Measurements from ENCODE around the gene SLC35D3.
"Not testable (repeated sequence)": the region's sequence is repeated elsewhere in the genome, so short reads cannot be mapped to it uniquely, and the experiment has no call there.

The SLC35D3 gene, protein sequence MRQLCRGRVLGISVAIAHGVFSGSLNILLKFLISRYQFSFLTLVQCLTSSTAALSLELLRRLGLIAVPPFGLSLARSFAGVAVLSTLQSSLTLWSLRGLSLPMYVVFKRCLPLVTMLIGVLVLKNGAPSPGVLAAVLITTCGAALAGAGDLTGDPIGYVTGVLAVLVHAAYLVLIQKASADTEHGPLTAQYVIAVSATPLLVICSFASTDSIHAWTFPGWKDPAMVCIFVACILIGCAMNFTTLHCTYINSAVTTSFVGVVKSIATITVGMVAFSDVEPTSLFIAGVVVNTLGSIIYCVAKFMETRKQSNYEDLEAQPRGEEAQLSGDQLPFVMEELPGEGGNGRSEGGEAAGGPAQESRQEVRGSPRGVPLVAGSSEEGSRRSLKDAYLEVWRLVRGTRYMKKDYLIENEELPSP

DNA sequence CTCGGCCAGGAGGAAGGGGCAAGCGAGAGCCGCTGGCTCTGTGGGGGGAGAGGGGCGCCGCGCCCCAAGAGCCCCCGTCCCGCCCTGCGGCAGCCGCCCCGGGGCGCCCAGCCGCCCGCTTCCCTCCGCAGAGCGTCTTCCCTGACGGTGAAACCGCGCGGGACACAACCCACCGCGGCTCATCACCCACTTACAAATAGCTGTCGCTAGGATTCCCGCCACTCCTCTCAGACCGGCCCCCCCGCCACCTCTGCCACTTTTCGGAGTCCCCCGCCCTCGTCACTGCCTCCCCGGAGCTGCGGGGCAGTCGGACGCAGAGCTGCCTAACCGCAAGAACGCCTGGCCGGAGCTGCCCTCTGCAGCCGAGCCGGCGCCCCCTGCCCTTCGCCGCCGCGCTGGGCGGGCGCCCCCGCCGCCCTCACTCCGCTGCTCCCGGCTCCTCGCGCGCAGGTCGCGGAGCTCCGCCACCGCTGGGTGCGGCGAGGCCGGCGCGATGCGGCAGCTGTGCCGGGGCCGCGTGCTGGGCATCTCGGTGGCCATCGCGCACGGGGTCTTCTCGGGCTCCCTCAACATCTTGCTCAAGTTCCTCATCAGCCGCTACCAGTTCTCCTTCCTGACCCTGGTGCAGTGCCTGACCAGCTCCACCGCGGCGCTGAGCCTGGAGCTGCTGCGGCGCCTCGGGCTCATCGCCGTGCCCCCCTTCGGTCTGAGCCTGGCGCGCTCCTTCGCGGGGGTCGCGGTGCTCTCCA lies at the start of gene SLC35D3:
TSS of gene SLC35D3 (plus strand) at position 366 of the 749 bp plus-strand sequence. CDS start at position 494, 128 bp downstream.
- DNase-seq (ENCODE audit: low read depth) = peak; percentile 29

DNA sequence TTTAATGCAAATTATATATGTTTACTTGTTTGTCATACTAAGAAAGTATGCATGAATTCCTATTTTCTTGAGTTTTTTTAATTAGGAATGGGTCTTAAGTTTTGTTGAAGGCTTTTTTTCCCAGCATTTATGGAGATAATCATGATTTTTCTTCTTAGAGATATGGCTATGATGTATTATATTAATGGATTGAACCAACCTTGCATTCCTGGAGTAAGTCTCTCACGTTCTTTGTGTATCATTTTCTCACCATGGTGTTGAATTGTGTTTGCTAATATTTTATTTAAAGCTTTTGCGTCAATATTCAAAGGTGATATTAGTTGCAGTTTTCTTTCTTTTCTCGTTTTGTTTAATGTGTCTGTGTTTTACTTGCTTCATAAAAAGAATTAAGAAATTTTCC lies 48.4 kb upstream of the SLC35D3 start:
- no peak for DNase-seq (ENCODE audit: low read depth)

DNA sequence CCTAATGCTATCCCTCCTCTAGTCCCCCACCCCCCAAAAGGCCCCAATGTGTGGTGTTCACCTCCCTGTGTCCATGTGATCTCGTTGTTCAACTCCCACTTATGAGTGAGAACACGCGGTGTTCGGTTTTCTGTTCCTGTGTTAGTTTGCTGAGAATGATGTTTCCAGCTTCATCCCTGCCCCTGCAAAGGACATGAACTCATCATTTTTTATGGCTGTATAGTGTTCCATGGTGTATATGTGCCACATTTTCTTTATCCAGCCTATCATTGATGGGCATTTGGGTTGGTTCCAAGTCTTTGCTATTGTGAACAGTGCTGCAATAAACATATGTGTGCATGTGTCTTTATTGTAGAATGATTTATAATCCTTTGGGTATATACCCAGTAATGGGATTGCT lies 45.6 kb upstream of the SLC35D3 start:
- not testable (repeated sequence) for DNase-seq (ENCODE audit: low read depth)

DNA sequence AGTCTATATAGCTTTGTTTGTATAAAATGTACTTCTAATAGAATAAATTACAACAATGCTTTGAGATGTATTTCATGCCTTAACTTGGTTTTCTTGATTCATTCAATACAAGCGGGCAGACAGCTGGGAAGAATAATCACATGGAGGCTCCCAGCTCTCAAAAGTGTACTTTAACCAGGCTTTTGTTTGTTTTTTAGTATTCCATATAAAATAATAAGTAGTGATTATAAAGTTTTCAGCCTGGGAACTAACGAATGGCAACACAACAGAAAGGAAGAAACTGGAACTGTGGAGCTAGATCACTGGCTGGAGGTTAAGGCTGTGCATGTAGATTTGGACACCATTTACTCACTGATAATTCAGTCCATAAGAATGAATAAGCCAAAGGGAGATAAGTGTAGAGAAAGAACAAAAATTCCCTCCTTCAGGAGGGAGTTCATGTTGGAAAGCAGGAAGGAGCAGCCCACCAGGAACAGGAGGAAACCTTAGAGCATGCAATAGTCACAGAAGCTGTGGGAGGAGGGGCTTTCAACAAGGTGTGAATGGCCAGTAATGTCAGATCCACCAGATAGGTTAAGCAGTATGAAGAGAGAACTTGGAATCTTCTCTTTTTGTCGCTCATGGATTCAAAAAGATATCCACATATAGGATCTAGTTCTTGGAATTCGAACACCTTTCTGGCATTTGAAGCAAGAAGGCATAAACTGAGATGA lies 41.2 kb upstream of the SLC35D3 start:
- no peak for DNase-seq (ENCODE audit: low read depth)

DNA sequence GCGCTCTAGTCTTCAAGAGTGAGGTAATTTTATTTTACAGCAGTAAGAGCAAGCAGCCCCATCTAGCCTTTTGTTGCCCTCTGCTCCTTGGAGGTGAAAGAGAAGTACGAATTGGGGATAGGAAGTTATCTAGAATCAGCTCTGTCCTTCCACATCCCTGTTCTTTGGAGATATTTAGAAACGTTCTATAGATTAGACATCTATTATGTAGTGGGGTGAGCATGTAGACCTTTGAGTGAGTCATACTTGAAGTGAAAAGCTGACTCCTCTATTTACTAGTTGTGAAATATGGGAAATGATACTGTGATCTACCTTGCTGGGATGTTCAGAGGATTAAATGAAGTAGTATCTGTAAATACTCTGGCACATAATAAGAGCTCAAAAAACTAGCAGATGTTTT lies 36.0 kb upstream of the SLC35D3 start:
- DNase-seq (ENCODE audit: low read depth) = peak; percentile 67

DNA sequence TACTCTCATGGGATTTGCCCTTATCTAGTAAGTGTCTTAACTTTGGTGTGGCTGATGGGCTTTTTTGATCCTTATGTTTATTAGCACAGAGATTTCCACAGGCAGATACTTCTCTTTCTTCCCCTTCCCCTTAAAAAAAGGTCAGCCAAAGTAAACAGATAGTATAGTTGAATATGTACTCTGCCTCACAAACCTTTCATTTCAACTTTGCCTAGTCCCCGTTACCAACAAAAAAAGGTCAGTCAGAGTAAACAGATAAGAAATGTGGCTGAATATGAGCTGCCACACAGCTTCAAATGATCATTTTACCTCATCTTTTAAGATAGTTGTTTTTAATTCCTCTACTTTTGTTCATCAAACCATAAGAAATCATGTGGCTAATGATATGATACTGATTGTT lies 34.1 kb upstream of the SLC35D3 start:
- DNase-seq (ENCODE audit: low read depth) = no peak

DNA sequence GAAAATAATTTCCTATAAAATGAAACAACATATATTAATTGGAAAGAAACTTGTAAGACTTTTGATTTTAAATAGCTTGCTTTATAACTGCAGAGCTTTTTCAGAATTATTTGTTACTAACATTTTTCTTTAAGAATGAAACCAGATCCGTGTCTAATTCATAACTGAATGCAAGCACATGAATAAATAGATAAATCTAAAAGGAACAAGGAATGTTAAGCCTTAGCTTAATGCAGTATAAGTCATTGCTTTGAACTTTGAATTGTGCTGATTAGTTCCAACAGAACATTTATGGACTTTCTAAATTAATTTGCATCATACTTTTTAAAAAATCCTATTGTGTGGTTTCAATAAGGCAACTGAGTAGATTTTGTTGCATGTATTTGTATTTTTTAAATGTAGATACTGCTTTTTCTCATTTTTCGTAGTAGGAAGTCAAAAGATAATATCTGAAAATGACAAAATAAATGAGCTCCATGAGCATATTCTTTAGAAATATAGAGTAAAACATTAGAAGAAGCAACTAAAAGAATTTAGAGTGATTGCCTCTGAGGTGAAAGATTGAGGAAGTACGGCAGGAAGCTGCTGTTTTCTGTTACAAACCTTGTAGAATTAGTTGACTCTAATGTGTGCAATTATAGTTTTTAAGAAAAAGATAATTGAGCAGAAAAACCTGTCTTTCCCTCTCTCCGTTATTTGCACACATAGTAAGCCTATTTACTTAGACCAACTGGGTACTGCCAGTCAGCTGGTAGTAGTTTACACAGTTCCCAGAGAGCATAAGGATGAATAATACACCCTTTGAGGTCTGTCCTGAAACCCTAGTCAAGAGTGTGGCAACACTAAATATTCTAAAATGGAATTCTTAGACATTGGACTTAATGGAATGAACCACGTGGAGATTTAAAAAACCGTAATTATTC lies 32.6 kb upstream of the SLC35D3 start:
- DNase-seq (ENCODE audit: low read depth) = no peak

DNA sequence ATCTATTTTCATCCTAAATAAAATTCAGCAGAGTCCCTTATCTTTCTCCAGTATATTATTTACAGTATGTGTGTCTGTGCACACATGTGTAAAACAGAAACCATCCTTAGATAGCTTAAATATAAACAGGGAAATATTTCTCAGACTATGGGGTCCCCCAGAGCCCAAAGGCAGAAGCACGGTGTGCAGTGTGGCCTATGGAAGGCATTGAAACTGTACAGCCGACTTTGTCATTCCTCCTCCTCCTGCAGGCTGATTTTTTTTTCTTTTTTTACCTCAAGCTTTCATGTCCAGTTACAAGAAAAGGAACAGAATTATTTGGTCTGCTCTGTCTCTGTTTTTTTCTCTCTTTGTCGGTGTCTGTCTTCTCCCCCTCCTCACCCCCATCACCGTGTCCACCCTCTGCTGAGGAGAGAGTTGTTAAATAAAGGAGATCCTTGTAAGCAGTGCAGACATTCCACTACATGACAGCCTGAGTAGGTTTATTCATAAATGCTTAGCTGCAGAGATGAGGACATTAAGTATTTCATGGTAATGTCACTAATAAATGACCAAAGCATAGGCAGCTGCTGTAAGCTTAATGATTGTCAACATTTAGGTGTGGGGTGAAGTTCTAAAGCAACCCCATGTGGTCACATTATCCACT lies 31.8 kb upstream of the SLC35D3 start:
- no peak for DNase-seq (ENCODE audit: low read depth)

DNA sequence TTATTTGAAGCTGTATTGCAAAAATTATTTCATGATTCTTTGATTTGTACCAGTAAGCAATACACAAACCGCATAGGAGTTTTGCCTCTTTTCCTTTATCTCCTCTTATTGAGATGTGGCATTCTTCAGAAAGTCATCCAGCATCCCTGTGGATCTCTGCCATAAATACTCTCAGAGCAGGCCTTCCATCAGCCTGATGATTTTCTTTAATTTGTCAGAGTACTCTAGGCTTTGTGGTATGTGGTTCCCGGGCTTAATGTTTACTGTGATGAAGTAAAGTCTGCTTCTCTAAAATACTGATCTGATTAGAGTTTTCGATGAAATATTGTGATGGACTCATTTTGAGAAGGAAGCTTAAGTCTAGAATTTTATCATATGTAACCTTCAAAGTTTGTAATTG lies 31.1 kb upstream of the SLC35D3 start:
- no peak for DNase-seq (ENCODE audit: low read depth)

DNA sequence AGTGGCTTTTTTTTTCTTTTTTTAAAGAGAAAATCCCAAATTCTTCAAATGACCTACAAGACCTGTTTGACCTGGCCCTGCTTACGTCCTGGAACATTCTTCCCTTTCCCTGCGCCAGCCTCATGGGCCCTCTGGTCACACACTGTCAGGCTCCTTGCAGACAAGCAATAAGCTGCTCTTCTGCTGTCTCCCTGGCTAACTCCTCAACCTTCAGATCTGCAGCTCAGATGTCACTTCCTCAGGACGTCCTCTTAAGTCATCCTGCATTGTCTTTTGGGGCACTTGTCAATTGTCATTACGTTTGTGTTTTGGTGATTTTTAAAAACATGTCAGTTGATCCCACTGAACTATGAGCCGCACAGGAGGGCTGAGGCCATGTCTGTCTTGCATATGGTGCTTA lies 28.9 kb upstream of the SLC35D3 start:
- DNase-seq (ENCODE audit: low read depth) = no peak

DNA sequence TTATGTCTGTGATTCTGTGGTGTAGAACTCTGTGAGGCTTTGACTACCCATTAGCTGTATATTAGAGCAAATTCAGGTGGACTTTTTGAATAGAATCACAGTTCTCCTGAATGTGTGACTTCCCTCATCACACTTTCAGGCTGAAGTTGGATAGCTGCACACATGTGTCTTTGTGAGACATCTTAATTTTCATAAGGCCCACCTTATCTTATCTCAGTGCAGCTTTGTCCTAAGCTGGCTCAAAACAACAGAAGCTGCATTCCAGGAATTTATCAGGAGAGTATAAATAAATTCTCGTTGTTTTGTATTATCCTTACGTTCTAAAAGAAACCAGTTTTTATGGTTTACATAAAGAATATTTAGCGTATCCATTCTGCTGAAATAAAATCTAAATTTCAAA lies 26.2 kb upstream of the SLC35D3 start:
- DNase-seq (ENCODE audit: low read depth) = no peak

DNA sequence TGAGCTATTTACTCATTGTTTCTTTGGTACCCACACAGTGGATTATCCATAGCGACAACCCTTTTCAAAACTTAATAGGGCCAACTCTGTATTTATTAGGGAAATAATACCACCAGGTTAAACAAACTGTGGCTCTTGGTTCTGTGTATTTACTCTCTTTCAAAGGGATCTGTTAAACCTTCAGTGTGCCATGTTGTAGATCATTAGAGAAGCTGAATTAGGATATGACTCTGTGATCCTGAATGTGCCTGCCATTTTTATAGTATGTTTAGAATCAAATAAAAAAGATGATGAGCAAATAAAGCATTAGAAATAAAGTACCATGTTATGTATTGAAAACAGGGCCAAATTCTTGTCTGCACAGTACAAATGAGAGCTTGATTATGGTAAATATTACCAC lies 25.0 kb upstream of the SLC35D3 start:
- DNase-seq (ENCODE audit: low read depth) = no peak

DNA sequence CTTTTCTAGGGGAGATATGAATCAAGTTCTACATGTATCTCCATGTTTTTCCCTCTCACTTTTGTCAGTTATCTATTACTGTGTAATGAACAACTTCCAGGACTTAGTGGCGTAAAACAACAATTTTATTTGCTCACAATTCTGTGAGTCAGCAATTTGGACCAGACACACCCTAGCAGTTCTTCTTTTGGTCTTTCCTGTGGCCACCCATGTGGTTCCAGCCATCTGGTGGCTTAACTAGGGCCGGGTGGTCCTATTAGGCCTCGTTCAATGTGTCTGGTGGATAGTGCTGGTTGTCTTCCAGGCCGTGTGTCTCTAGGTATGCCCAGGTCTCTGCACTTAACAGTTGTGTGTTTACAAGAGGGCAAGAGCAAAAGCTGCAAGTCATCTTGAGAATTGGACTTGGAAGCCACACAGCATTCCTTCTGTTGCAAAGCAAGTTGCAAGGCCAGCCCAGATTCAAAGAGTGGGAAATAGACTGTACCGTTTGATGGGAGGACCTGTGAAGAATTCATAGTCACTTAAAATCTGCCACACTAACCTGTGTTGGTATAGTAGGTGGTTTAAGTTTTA lies 20.8 kb upstream of the SLC35D3 start:
- no peak for DNase-seq (ENCODE audit: low read depth)

DNA sequence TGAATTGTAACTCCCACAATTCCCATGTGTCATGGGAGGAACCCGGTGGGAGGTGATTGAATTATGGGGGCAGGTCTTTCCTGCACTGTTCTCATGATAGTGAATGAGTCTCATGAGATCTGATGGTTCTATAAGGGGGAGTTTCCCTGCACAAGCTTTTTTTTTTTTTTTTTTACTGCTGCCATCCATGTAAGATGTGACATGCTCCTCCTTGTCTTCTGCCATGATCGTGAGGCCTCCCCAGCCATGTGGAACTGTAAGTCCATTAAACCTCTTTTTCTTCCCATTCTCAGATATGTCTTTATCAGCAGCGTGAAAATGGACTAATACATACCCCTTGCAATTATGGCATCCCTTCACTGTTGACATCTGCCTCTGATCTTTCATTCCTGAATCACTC lies 17.6 kb upstream of the SLC35D3 start:
- DNase-seq (ENCODE audit: low read depth) = not testable (repeated sequence)

DNA sequence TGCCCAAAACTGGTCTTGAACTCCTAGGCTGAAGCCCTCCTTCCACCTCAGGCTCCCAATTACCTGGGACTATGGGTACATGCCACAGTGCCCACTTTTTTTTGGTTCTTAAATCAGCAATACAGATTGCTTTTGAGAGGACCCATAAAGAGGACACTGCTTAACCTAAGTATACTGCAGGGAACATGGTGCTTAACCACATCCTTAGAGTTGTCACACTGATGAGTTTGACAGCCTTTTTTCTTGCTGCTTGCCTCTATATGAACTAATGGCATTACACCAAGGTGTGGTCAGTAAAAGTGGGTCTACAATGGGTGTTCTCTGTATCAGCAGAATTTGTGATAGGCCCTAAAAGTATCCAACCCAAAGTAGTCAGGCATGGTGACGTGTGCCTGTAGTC lies 7.2 kb upstream of the SLC35D3 start:
- no peak for DNase-seq (ENCODE audit: low read depth)

DNA sequence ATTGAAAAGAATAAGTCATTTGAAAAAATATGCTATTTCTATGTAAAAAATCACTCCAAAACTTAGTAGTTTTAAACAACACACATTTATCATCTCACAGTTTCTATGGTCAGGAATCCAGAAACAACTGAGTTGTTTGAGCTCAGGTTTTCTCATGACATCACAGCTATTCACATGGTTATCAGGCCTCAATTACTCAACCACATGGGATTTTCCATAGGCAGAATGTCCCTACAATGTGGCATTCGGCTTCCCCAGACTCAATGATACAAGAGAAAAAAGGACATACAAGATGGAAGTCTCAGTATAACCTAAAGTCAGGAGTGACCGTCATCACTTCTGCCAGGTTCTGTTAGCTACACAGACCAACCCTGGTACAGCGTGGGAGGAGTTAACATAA lies 3.4 kb upstream of the SLC35D3 start:
- no peak for DNase-seq (ENCODE audit: low read depth)

DNA sequence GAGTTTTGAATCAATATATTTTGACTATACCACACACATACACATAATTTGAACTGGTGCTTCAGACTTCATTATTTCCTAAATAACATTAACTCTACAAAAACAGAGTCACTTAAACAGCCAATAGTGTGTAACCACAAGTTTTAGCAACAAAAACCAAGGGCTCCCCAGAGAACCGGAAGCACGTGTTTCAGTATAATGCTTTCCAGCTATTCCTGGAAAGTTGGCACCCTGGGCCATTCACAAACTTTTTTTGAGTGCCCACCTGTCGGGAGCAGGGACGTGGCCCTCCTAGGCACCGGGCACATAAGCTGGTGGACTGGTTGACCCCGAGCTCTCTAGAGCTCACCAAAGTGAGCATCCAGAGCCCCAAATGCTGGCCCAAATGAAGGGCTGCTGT lies 1.9 kb upstream of the SLC35D3 start:
- DNase-seq (ENCODE audit: low read depth) = no peak

DNA sequence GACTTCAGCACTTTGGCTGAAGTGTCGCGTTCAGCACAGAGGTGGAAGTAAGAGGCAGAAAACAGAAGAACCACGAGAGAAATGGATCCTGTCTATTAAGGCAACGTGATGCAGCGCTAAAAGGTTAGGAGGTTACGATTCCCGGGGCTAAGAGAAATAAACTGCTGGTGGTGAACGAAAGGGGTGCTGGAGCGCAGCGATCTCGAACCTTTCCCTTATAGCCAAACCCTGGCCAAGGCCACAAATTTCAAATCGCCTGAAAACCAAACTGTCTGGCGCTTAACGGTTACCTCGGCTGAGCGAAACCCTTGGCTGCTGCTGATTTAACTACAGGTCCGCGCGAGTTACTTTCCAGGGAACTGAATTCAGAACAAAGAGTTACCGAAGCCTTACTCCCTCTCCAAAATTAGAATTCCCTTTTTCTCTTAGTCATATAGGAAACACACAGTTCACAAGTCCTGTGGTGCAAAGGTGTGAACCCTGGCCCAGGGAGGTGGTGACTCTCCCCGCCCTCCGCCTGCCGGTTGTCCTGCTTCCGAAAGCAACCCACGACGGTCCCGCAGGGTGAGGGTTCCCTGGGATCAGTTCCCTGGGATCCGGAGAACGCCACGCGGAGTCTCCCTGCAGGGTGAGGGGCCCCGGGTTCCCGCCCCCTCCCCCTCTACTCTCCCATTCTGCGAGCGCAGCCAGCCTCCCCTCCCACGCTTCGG lies 1.3 kb upstream of the SLC35D3 start:
- peak; percentile 17 for DNase-seq (ENCODE audit: low read depth)

DNA sequence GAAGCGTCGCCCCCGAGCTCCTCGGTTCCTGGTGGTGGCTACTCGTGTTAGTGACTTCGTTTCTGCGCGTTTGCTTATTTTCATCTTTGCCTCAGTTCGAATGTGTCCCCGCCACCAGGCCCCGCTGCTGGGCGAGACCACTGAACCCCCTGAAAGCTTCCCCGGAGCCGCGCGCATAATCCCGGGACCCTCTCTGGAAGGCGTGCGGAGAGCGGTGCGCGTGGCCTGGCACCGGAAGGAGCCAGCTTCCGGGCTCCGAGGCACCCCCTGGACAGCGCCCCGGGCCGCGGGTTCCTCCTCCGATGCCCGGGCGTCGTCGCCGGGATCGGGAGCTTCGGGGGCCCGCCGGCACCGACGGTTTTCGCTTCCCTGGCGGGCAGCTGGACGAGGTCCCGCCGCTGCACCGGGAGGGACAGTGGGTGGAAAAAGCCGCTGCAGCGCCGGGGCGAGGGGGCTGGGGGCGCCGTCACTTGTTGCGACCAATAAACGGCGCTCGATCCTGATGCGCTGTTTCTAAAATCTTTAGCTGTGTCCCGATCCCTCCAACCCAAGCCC lies 643 bp upstream of the SLC35D3 start:
- no peak for DNase-seq (ENCODE audit: low read depth)

DNA sequence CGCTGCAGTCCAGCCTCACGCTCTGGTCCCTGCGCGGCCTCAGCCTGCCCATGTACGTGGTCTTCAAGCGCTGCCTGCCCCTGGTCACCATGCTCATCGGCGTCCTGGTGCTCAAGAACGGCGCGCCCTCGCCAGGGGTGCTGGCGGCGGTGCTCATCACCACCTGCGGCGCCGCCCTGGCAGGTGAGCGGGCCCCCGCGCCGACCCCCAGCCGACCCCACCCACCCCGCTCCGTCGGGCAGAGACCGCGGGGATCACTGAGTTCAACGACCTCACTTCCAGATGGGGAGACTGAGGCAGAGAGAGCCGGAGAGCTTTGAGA lies 545 bp downstream of the SLC35D3 start:
- no peak for DNase-seq (ENCODE audit: low read depth)

Measured in iris pigment epithelial cell (primary cell).